Mesothelial cell of epicardium (in vitro differentiated cells): ENCODE results near the gene PSTK. TPM values are rescaled to one million over a fixed set of nuclear protein-coding genes. Genes with fewer than 3 reads are reported as not detected.

ENCODE experiments used
- DNase-seq, 2 experiments: peaks; one replicate each; pipeline ENCODE4 v3.0.0; 2021; ENCODE audit warnings: low spot score in 2 of 2; ENCODE audit not compliant: unreplicated experiment in 2 of 2
- H3K27ac Mint-ChIP-seq: 2 replicates; pipeline ENCODE4 v1.8.0; 2021; ENCODE audit warnings: mixed read lengths
- H3K27me3 Mint-ChIP-seq: 2 replicates; pipeline ENCODE4 v1.8.0; 2021; ENCODE audit warnings: low read depth, mixed read lengths
- H3K36me3 Mint-ChIP-seq: 2 replicates; pipeline ENCODE4 v1.8.0; 2021; ENCODE audit warnings: mixed read lengths
- H3K4me1 Mint-ChIP-seq: 2 replicates; pipeline ENCODE4 v1.8.0; 2021; ENCODE audit warnings: mixed read lengths
- H3K4me3 Mint-ChIP-seq: 2 replicates; pipeline ENCODE4 v1.8.0; 2021; ENCODE audit warnings: mild to moderate bottlenecking, moderate library complexity, mixed read lengths
- H3K9me3 Mint-ChIP-seq: 2 replicates; pipeline ENCODE4 v1.8.0; 2021; ENCODE audit warnings: mixed read lengths
- CTCF ChIP-seq: fragments of 200-600 bp; sonication (generic); IDR thresholded peaks from one replicate; pipeline ENCODE4 v1.5.0; 2021; ENCODE audit warnings: antibody characterized with exemption; ENCODE audit not compliant: unreplicated experiment
- total RNA-seq: library from RNA; stranded (reverse); gene quantifications from 3 replicates; pipeline ENCODE4 v1.2.1, GENCODE V29; 2021

PSTK gene
- total RNA-seq, 1 donor from 2014 or later, result 9.1 TPM

GRCh38 chr10:123038782-123039631 is 58.8 kb downstream of the PSTK start:
- Mint-ChIP-seq H3K9me3 (no peaks in the 10 kb centered on the region), H3K4me1 (no peaks in the 10 kb centered on the region), H3K27me3 (no peaks in the 10 kb centered on the region), H3K36me3 (peaks cover 9% of the 10 kb centered on the region), H3K27ac (no peak overlapping the region), H3K4me3 (no peak overlapping the region)
- no peak for DNase-seq
- TF ChIP-seq CTCF, result no peak

- H3K4me3 Mint-ChIP-seq, result no peak overlapping the region
- no peaks in the 10 kb centered on the region for H3K27me3 Mint-ChIP-seq
- peaks cover 8% of the 10 kb centered on the region for H3K36me3 Mint-ChIP-seq
- no peak for TF ChIP-seq CTCF
- no peak for DNase-seq
- no peaks in the 10 kb centered on the region for H3K4me1 Mint-ChIP-seq
- H3K9me3 Mint-ChIP-seq, result no peaks in the 10 kb centered on the region
- H3K27ac Mint-ChIP-seq, result no peak overlapping the region
These were observed 59.4 kb downstream of the PSTK start for GRCh38 chr10:123039632-123039930.

Other genes starting within 250 kb of the PSTK start
- not detected in 3 replicates for gene CUZD1, start 134.5 kb upstream of the PSTK start, total RNA-seq
- not detected in 3 replicates for gene FAM24B, start 100.8 kb upstream of the PSTK start, total RNA-seq
- not detected in 3 replicates for gene FAM24A, start 69.8 kb upstream of the PSTK start, total RNA-seq
- gene C10orf88, start 26.2 kb upstream of the PSTK start, total RNA-seq, result 12.6 to 15.7 TPM (median 13.5 TPM) in 3 replicates
- gene IKZF5, start 28.4 kb downstream of the PSTK start, total RNA-seq, result 10.9 to 14.6 TPM (median 12.4 TPM) in 3 replicates
- gene ACADSB, start 28.6 kb downstream of the PSTK start, total RNA-seq, result 17.0 to 21.3 TPM (median 17.6 TPM) in 3 replicates
- gene HMX3, start 155.6 kb downstream of the PSTK start, total RNA-seq, result not detected in 3 replicates
- not detected in 3 replicates for gene HMX2, start 167.7 kb downstream of the PSTK start, total RNA-seq
- 70.0 to 71.5 TPM (median 71.1 TPM) in 3 replicates for gene BUB3, start 174.0 kb downstream of the PSTK start, total RNA-seq